NCI-H226 (cell line): ENCODE data around the gene ST14.

Source experiments
- DNase-seq: peaks from one replicate; pipeline ENCODE4 v3.0.0-alpha.2; 2015

The ST14 gene

GRCh38 chr11:130159657-130160497 lies at the start of gene ST14:
Gene ST14, plus strand, starts transcription at chr11:130159782. Its CDS starts 198 bp downstream, at chr11:130159980.
- DNase-seq, result no peak

- no peak for DNase-seq
Observed at GRCh38 chr11:130110339-130111108, 49.1 kb upstream of the ST14 start.

- no peak for DNase-seq
Observed at GRCh38 chr11:130112071-130112830, 47.3 kb upstream of the ST14 start.

GRCh38 chr11:130114281-130114680 lies 45.3 kb upstream of the ST14 start:
- no peak for DNase-seq

- DNase-seq, result no peak
Observed at GRCh38 chr11:130114726-130115125, 44.9 kb upstream of the ST14 start.

- peak; percentile 37 for DNase-seq
Observed at GRCh38 chr11:130115218-130115617, 44.4 kb upstream of the ST14 start.

- no peak for DNase-seq
Observed at GRCh38 chr11:130118165-130118564, 41.4 kb upstream of the ST14 start.

- no peak for DNase-seq
Observed at GRCh38 chr11:130118636-130119387, 40.8 kb upstream of the ST14 start.

GRCh38 chr11:130120045-130120444 lies 39.5 kb upstream of the ST14 start:
- DNase-seq, result no peak

GRCh38 chr11:130121445-130121978 lies 38.1 kb upstream of the ST14 start:
- DNase-seq, result peak; percentile 31

GRCh38 chr11:130122141-130122575 lies 37.4 kb upstream of the ST14 start:
- DNase-seq, result no peak

GRCh38 chr11:130123414-130124040 lies 36.1 kb upstream of the ST14 start:
- DNase-seq, result no peak

GRCh38 chr11:130124096-130124495 lies 35.5 kb upstream of the ST14 start:
- peak; percentile 84 for DNase-seq

- DNase-seq, result no peak
Observed at GRCh38 chr11:130125638-130126037, 33.9 kb upstream of the ST14 start.

- DNase-seq, result no peak
Observed at GRCh38 chr11:130126516-130126915, 33.1 kb upstream of the ST14 start.

GRCh38 chr11:130127509-130127908 lies 32.1 kb upstream of the ST14 start:
- DNase-seq, result no peak

- DNase-seq, result no peak
Observed at GRCh38 chr11:130128626-130129025, 31.0 kb upstream of the ST14 start.

GRCh38 chr11:130129922-130130321 lies 29.7 kb upstream of the ST14 start:
- no peak for DNase-seq

- DNase-seq, result peak; percentile 30
Observed at GRCh38 chr11:130131961-130132850, 27.4 kb upstream of the ST14 start.

- DNase-seq, result no peak
Observed at GRCh38 chr11:130133716-130134115, 25.9 kb upstream of the ST14 start.

- DNase-seq, result no peak
Observed at GRCh38 chr11:130136107-130136506, 23.5 kb upstream of the ST14 start.
